Colonic mucosa (tissue), 4 donors: Measurements from ENCODE around the gene ZWILCH. TPM values are rescaled to one million over a fixed set of nuclear protein-coding genes. Genes with fewer than 3 reads are reported as not detected.

ENCODE experiments used
- DNase-seq: peaks from one replicate; pipeline ENCODE4 v3.0.0-alpha.2; 2020
- H3K27ac ChIP-seq: fragments of 200-600 bp; one replicate; pipeline ENCODE4 v1.8.0; 2021
- H3K27me3 ChIP-seq: fragments of 200-600 bp; one replicate; pipeline ENCODE4 v1.8.0; 2021
- H3K36me3 ChIP-seq: fragments of 200-600 bp; one replicate; pipeline ENCODE4 v1.8.0; 2021
- H3K4me1 ChIP-seq: fragments of 200-600 bp; one replicate; pipeline ENCODE4 v1.8.0; 2021; ENCODE audit warnings: mild to moderate bottlenecking
- H3K4me3 ChIP-seq: fragments of 200-600 bp; one replicate; pipeline ENCODE4 v1.8.0; 2021
- H3K9ac ChIP-seq, 2 donors: one replicate each; pipeline ENCODE4 v1.7.0; 2013; ENCODE audit warnings: control low read depth in 2 of 2, low read depth in 2 of 2, low read length in 2 of 2
- H3K9me3 ChIP-seq: fragments of 200-600 bp; one replicate; pipeline ENCODE4 v1.8.0; 2021
- intact Hi-C: fragments of 100-400 bp; cut with DNase I; formaldehyde crosslinking; loops from one replicate; pipeline ENCODE4 v1.14.1; 2022
- total RNA-seq, 2 donors: library from RNA; stranded (reverse); fragmentation: NEBNext Ultra II Directional in 1 of 2; extraction: Animal tissue kit (Norgen Biotek cat#: 25700) in 1 of 2; gene quantifications; one replicate each; pipeline ENCODE4 v1.2.1, GENCODE V29; 2021
- TF ChIP-seq, protein P1 (sequence below): fragments of 200-600 bp; IDR thresholded peaks from one replicate; pipeline ENCODE4 v1.8.0; 2022; ENCODE audit warnings: antibody characterized with exemption, mild to moderate bottlenecking
- donor health status: healthy.
- donor health status: DM: no; HTN: no; CAD: no.
- donor health status: DM: no; HTN: no; CAD: no.

ZWILCH gene
- total RNA-seq, 2 donors from 2014 or later: 8.4 to 20.1 TPM

DNA sequence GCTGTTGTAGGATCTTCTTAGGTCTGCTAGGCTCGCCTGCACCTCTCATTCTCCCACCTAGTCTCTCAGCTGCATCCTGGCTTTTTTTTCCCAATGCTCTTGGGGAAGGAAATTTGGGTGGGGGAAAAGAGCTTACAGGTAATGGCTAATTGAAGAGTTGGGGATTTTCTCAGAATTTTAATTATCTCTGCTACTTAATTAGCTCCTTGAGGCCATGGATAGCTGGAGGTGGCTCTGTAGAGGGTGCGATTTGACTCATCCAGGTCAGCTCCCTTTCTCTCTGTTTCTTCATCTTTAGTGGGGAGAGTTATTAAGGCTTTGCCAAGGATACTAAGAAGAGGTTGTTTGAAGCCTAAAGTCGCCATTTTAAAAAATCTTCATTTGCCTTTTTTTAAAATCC lies 30.2 kb upstream of the ZWILCH start:
- intact Hi-C loops: no loop called here
- no peak overlapping the region for H3K4me3 ChIP-seq
- H3K4me1 ChIP-seq: no peaks in the 10 kb centered on the region
- H3K27me3 ChIP-seq: no peaks in the 10 kb centered on the region
- TF ChIP-seq, protein P1, sequence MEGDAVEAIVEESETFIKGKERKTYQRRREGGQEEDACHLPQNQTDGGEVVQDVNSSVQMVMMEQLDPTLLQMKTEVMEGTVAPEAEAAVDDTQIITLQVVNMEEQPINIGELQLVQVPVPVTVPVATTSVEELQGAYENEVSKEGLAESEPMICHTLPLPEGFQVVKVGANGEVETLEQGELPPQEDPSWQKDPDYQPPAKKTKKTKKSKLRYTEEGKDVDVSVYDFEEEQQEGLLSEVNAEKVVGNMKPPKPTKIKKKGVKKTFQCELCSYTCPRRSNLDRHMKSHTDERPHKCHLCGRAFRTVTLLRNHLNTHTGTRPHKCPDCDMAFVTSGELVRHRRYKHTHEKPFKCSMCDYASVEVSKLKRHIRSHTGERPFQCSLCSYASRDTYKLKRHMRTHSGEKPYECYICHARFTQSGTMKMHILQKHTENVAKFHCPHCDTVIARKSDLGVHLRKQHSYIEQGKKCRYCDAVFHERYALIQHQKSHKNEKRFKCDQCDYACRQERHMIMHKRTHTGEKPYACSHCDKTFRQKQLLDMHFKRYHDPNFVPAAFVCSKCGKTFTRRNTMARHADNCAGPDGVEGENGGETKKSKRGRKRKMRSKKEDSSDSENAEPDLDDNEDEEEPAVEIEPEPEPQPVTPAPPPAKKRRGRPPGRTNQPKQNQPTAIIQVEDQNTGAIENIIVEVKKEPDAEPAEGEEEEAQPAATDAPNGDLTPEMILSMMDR: no peak
- no peak for DNase-seq
- no peaks in the 10 kb centered on the region for H3K36me3 ChIP-seq
- H3K9ac ChIP-seq: no peak overlapping the region
- no peaks in the 10 kb centered on the region for H3K9me3 ChIP-seq
- H3K27ac ChIP-seq: no peak overlapping the region

DNA sequence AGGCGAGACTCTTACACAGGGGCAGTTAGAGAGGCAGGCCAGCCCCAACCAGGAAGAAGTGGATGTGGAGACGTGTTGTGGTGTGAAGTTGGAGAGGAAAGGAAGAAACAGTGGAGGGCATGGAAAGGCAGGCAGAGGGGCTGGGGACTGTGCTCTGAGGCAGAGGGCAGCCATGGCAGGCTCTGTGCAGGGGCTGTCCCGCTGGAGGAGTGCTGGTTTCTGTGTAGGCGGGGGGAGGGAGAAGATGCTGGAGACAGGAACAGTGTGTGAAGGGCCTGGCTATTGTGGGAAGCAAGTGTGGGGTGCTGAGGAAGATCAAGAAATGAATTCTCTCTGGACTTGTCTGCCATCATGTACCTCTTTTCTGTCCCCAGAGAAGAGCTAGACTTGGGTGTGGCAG lies 28.6 kb upstream of the ZWILCH start:
- Histone ChIP-seq H3K4me3 (no peak overlapping the region), H3K27ac (no peak overlapping the region), H3K9me3 (no peaks in the 10 kb centered on the region), H3K4me1 (no peaks in the 10 kb centered on the region), H3K36me3 (no peaks in the 10 kb centered on the region), H3K9ac (no peak overlapping the region), H3K27me3 (no peaks in the 10 kb centered on the region)
- TF ChIP-seq, protein P1: no peak
- DNase-seq: no peak
- intact Hi-C loops: no loop called here

DNA sequence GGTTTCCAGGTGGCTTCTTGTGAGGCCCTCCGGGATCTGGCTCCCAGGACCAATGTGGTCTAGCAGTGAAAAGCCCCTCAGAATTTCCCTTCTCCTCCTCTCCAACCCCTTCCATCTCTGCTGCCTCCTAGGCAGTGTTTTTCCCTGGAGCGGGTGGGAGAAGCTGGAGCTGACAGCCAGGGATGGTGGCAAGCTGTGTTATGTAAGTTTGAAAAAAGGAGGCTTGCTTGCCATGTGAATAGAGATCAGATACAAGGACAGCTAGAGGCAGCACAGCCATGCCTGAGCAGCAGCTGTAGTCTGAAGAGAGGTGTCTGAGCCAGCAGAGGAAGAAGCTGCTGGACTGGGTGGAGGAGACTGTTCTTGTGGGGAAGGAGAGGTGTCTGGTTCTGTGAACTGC lies 28.1 kb upstream of the ZWILCH start:
- Histone ChIP-seq H3K9ac (no peak overlapping the region), H3K4me1 (no peaks in the 10 kb centered on the region), H3K36me3 (no peaks in the 10 kb centered on the region), H3K9me3 (no peaks in the 10 kb centered on the region), H3K4me3 (no peak overlapping the region), H3K27ac (no peak overlapping the region), H3K27me3 (no peaks in the 10 kb centered on the region)
- no peak for DNase-seq
- TF ChIP-seq, protein P1: no peak
- intact Hi-C loops: no loop called here

DNA sequence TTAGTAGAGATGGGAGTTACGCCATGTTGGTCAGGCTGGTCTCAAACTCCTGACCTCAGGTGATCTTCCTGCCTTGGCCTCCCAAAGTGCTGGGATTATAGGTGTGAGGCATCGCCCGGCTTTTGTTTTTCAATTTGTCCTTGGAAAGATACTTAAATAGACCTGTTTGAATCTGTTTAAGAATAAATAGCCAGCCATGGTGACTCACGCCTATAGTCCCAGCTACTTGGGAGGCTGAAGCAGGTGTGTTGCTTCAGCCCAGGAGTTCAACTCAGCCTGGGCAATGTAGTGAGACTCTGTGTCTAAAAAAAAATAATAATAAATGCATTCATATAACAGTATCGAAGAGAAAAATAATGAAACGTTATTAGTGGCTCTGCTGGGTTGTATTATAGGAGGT lies 24.9 kb upstream of the ZWILCH start:
- H3K9me3 ChIP-seq: no peaks in the 10 kb centered on the region
- H3K27me3 ChIP-seq: no peaks in the 10 kb centered on the region
- H3K36me3 ChIP-seq: no peaks in the 10 kb centered on the region
- H3K4me3 ChIP-seq: no peak overlapping the region
- no peak overlapping the region for H3K9ac ChIP-seq
- intact Hi-C loops: no loop called here
- TF ChIP-seq, protein P1: no peak
- H3K27ac ChIP-seq: no peak overlapping the region
- no peak for DNase-seq
- no peaks in the 10 kb centered on the region for H3K4me1 ChIP-seq

DNA sequence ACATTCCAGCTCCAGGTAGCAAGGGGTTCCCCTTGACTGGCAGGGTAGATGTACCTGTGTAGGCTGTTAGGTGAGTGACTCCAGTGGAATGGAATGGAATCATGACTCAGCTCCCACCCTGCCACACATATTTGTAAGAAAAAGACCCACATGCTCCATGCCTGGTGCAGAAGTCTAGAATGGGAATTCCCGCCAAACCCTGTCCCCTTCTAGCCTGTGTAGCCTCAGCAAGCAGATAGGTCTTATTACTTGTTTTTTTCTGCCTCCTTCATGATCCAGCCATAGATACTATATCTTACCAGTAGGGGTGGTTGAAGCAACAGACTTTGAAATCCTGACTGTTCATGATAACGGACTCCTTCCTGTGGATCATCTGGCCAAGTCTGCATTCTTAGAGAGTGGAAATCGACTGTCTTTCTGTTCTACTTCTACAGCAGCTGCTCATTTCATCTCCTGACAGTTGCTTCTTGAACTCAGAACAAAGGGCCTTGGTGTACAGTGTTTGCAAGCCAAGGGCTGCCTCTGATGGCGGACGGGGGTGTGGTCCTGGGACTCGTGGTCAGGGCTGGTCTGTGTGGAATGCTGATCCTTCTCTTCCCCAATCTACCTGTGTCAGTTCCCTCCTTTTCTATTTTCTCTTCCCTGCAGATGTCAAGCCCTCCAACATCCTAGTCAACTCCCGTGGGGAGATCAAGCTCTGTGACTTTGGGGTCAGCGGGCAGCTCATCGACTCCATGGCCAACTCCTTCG lies 23.8 kb upstream of the ZWILCH start:
- no peaks in the 10 kb centered on the region for H3K27me3 ChIP-seq
- no peaks in the 10 kb centered on the region for H3K9me3 ChIP-seq
- intact Hi-C loops: no loop called here
- no peak overlapping the region for H3K27ac ChIP-seq
- no peaks in the 10 kb centered on the region for H3K4me1 ChIP-seq
- no peak overlapping the region for H3K9ac ChIP-seq
- H3K36me3 ChIP-seq: no peaks in the 10 kb centered on the region
- H3K4me3 ChIP-seq: no peak overlapping the region
- no peak for DNase-seq
- TF ChIP-seq, protein P1: no peak
